ENCODE measurements around the gene BAHD1.

BAHD1 gene

DNA sequence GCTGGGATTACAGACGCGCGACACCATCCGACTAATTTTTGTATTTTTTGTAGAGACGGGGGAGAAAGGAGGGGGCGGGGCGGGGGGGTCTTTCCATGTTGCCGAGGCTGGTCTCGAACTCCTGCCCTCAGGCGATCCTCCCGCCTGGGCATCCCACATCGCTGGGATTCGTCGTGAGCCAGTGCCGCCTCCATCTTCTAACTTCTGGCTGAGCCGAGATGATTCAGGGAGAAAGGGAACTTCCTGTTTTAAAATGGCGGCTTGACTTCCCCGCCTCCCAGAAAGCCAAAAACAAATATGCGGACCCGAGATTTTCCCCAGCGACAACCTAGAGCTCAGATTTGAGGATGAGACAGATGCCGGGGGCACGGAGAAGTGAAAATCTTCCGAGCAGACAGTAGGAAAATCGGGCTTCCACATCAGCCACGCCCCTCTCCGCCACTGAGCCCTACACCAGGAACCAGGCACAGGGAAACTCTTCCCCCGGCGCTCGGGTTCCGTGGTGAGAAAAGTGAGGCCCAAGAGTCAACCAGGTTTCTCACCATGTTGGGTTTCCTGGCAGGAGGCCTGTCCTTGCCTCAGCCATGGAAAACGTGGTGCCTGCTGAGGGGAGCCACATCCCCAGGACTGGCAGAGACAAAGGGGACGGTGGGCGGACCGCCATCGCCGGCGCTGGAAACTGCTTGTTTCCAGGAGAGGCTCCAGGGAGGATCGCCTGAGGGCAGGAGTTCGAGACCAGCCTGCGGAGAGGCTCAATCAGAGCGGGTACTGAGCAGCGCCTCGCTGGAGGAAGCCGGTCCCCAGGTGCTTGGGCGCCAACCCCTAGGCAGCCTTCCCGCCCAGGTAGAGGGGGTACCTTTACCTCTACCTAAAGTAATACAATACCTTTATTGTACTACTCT, 48.8 kb downstream of the BAHD1 start:
- DNase-seq (ENCODE audit: low read depth, low spot score), result no peak
- H3K27ac ChIP-seq, result no peak overlapping the region

DNA sequence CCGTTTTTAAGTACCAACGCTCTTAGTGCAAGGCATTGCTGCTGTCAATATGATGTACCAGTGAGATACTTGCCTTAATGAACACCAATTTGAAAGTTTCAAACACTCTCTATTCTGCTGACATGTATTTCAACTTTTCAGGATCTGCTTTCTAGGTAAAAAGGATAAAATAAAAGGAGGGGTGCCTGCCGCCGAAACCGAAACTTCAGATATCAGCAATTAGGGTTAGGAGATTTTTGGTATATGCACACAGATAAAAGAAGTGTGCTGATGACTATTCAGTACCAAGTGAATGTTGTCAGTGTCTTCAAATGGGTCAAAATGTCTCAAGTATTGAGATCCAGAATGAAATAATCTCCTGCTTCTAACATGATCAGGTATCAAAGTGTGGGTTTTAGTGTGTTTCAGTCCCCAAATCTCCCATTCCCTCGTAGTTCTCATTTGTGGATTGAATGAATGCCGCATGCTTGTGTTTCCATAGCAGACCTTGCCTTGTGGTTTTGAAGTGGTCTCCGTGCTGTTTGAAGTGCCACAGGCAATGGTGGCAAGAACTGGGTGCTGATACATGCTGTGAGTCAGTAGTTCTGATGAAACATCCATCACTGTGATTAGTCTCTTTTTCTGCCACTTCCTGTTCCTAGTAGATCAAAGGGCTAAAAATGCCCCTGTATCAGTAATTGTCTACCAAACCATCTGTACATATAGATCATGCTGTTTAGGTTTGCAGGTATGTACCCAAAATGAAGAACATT, 52.5 kb downstream of the BAHD1 start:
- no peak overlapping the region for H3K27ac ChIP-seq
- DNase-seq (ENCODE audit: low read depth, low spot score), result no peak

DNA sequence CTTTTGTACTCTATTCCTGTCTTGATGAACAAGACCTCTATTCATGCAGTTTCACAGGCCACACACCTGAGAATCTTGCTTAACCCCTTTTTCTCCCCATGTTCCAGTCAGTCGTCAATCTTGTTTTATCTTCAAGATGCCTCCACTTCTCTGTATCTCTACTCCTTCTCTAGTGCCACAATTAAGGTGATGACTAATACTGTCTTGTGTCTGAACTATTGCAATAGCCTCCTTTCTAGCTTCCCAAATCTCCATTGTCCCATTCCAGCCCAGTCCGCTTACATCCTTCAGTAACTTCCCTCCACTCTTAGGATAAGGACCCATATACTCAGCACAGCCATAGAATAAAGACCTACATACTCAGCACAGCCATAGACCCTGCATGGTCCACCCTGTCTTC, 54.8 kb downstream of the BAHD1 start:
- no peak overlapping the region for H3K27ac ChIP-seq
- DNase-seq (ENCODE audit: low read depth, low spot score), result no peak

DNA sequence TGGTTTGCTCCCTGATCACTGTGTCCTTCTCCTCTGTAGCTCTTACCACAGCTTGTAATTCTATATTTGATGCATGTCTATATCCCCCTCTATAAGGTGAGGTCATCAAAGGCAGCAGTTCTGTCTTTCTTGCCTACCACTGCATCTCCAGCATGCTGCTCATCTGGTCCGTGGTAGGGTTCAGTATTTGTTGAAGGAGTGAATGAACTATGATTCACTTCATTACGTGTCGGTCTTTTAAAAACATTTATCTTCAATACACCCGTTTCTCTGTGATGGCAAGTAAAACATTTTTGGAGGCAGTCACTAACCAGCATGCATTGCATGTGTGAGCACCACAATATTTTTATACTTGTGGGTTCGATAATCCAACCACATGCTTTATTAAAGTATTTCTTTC, 57.7 kb downstream of the BAHD1 start:
- no peak overlapping the region for H3K27ac ChIP-seq
- DNase-seq (ENCODE audit: low read depth, low spot score), result no peak

DNA sequence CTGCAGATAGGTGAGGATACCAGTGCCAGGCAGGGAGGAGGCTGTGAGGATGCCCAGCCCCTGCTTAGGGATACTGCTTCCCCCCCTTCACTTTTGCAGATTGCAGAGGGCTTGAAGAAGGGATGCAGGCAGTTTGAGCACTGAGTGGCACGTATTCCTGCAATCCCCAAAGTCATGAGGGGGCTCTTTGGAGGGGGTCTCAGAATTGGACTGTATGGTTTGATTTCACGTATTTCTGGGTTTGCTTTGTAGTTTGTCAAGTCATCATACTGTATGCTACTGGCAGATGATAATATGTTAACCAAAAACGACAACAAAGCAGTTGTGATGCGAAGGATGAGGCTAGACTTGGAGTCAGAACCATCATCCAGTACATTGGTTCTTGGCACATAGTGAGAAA, 58.1 kb downstream of the BAHD1 start:
- no peak for DNase-seq (ENCODE audit: low read depth, low spot score)
- H3K27ac ChIP-seq, result no peak overlapping the region

DNA sequence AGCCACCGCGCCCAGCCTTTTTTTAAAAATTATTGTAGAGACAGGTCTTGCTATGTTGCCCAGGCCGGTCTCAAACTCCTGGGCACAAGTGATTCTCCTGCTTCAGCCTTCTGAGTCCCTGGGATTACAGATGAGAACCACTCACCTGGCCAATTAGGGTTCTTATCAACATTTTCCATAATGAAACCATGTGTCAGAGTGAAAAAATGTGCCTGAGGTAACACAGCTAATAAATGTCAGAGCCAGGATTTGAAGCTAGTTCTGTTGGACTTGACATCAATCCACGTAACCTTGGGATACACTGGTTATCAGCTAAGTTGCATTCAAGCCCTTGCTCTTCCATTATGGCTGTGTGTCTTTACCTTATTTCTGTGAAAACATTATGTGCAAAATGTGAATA, 59.2 kb downstream of the BAHD1 start:
- no peak for DNase-seq (ENCODE audit: low read depth, low spot score)
- H3K27ac ChIP-seq, result peak overlapping the region; percentile 57

DNA sequence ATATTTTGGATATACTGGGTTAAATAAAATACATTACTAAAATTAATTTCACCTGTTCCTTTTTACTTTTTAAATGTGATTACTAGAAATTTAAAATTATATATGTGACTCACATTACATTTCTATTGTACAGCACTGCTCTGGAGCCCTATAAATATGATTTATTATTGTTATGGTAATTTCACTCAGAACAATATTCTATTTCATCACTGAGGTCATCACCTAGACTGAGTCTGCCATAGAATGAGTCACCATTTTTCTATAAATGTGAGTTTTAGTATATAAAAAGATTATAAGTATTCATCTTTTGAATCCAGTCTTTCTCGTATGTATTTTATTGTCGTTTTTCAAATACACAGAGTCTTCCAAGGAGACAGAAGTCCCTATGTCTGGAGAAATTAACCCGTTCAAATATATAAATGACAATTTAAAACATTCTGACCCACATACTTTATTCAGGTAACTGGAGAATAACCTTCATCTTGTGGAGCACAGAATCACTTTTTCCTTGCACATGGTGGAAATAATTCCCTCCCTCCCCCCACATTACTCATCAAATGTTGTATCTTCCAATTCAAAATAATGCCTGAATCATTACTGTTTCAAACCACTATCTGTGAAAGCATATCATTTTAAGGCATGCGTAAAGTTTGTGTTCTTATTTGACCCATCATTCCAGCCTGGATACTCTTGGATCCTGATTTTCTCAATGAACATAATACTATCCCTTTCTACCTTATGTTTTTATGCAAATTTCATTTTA, 60.0 kb downstream of the BAHD1 start:
- DNase-seq (ENCODE audit: low read depth, low spot score), result no peak
- H3K27ac ChIP-seq, result peak overlapping the region; percentile 57

DNA sequence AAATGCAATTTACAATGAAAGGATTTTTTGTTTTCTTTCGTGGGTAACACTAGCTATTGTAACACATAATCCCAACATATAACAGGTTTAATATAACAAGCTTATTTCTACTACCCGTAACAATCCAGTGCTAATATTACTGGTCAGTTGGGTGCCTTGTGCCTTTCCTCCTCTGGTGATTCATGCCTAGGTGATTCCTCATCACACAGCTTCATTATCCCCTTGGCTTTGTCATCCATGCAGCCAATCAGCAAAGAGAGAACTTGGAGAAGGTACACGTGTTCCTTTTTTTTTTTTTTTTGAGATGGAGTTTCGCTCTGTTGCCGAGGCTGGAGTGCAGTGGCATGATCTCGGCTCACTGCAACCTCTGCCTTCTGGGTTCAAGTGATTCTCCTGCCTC, 60.7 kb downstream of the BAHD1 start:
- no peak for DNase-seq (ENCODE audit: low read depth, low spot score)
- peak overlapping the region; percentile 57 for H3K27ac ChIP-seq

DNA sequence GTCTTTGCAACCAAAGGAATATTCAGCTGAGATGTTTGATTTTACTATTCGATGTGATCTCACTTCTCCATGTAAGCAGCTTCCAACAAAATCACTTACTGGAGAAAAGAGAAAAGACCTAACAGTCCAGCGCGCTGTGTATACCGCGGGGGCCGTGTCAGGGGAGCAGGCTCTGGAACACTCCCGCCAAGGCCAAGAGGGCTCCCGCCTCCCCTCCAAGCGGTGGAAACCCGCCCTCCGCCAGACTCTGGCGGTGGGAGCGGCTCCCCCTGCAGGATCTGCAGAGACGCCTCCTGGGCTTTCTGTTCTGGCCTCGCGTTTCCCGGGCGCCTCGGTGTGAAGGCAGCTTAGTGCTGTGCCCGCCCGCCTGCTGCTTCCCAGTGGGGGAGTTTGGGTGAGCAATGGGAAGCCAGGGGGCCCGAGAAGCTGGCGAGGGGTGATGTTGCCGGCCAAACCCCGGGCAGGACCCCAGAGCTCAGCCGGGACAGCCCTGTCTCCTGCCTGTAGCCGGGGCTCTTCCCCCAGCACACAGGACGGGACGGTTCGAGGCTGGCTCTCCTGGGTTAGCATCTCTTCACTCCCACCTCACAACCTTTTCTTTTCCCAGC, 66.3 kb downstream of the BAHD1 start:
- no peak for DNase-seq (ENCODE audit: low read depth, low spot score)
- no peak overlapping the region for H3K27ac ChIP-seq

DNA sequence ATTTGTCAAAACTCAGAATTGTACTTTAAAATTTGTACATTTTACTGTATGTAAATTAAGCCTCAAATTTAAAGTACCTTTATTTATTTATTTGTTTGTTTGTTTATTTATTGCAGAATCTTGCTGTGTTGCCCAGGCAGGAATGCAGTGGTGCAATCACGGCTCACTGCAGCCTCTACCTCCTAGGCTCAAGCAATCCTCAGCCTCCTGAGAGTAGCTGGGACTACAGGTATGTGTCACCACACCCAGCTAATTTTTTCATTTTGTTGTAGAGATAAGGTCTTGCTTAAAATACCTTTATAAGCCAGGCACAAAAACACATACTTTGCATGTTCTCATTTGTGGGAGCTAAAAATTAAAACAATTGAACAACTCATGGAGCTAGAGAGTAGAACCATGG, 67.5 kb downstream of the BAHD1 start:
- DNase-seq (ENCODE audit: low read depth, low spot score), result no peak
- no peak overlapping the region for H3K27ac ChIP-seq

DNA sequence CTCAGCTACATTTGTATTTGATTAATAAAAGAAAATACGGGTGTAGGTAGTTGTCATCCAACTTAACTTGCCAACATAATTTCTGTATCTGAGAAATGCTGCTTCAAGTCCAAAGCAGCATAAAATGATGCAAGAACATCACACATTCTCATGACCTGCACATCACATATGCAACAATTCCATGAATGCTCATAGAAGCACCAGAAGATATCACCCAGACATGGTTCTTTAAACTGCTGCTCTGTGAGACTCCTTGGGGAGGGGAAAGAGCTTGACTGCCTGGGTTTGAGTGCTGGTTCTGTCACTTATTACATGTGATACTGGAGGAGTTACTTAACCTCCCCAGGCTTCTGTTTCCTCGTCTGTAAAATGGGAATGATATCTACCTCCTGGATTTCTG, 69.4 kb downstream of the BAHD1 start:
- no peak for DNase-seq (ENCODE audit: low read depth, low spot score)
- no peak overlapping the region for H3K27ac ChIP-seq

DNA sequence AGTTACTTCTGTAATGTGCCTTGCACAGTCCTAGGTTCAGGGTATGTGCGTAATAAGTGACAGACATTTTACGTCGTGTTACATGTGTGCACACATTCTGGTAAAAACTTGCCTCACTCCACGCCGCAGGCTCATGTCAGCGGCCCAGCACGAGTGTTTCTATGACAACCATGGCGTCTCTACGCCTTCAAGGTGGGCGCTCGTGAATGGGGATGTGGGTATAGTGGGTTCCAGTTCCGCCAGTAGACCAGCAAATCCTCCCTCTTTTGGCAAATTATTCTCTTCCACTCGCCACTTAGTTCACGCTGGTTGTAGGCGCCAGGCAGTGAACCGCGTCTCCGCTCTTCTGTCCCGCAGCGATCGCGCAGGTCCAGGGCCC, 70.3 kb downstream of the BAHD1 start:
- no peak for DNase-seq (ENCODE audit: low read depth, low spot score)
- H3K27ac ChIP-seq, result no peak overlapping the region

DNA sequence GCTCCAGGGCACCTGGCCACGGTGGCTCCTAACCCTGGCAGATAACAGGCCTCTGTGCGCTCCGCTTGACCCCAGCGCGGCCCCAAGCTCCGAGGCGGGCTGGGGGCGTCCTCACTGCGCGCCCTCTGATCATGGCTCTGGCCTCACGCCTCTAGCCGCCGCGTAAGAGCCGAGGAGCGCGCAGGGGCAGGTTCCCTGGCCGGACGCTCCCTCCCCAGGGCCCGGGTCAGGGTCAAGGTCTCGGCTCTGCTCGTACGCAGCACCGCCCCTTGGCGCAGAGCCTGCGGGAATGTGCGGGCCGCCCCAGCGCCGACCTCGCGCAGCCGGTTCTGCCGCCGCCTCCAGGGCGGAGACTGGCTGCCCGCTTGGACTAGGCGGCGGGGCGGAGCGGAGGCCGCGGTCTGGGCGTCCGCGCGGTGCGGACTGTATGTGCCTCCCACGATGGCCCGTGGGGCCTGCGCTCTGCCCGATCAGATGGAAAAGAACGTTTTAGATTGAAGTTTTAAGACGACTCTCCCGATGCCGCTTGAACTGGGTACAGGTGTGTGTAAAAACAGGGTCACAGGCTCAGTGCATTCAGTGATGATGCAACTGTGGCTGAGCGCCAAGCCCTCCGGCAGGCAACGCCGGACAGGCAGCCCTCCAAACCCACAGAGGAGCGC, 70.8 kb downstream of the BAHD1 start:
- no peak for DNase-seq (ENCODE audit: low read depth, low spot score)
- H3K27ac ChIP-seq, result no peak overlapping the region

DNA sequence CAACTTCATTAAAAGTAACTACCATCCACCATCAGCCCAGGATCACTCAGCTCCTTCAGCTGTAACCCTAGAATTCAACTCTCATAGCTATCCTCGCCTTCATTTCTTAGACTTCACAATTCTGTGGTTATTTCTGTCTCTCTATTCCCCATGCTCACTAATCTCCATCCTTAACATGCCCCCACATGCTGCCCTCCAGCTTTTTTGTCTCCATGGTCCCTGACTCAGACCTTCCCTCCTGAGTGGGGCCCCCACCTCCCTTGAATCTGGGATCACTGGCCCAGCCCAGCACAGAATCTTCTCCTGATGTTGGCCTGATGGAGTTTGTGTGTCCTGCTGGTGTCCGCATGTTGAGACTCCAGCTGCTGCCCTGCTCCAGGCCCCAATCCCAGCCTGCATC, 71.7 kb downstream of the BAHD1 start:
- no peak for DNase-seq (ENCODE audit: low read depth, low spot score)

DNA sequence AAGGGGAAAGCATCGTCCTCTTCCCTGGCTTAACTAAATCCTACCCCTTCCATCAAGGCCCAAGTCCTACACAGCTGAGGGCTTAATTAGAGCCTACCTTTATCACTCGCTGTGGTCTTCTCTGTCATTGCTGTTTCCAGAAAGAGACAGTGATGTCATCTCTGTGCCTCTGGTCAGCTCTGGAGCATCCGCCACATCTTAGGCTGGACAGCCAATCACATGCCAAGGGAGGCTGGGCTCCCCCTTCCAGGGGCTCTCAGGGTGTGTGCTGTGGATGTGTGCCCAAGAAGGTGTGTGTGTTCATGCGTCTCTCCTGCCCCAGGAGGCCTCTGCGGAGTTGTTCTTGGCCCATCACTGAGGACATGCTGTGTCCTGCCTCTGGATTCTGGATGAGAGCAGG, 72.9 kb downstream of the BAHD1 start:
- H3K27ac ChIP-seq, result no peak overlapping the region
- DNase-seq (ENCODE audit: low read depth, low spot score), result no peak

More for the DNA sequence above, 71.7 kb downstream of the BAHD1 start:
- no peak overlapping the region for H3K27ac ChIP-seq

DNA sequence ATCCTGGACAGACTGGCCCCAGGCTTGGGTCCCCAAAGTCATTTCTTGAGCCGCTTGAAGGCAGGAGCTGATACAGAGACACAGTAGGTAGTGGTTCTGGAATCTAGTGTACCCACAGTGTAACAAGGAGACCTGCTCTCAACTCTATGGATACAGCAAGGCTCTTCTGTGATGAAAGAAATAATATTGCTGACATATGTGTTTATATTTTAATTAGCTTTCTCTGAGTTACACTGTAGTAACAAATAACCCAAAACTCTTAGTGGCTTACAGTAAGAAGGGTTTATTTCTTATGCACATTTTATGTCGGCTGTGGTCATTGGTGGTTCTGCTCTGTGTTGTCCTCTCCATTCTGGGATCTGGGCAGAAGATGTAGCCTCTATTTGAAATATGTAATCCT, 75.6 kb downstream of the BAHD1 start:
- no peak overlapping the region for H3K27ac ChIP-seq
- DNase-seq (ENCODE audit: low read depth, low spot score), result no peak

Data from epithelial cell of prostate (primary cell).